GM21529 (cell line): Measurements from ENCODE around the gene COMTD1.
"Not testable (repeated sequence)": the region's sequence is repeated elsewhere in the genome, so short reads cannot be mapped to it uniquely, and the experiment has no call there.

Source experiments
- ATAC-seq: cut with Tn5 transposase; IDR thresholded peaks from one replicate; pipeline ENCODE4 v1.9.1; 2021; ENCODE audit not compliant: unreplicated experiment

The COMTD1 gene

GRCh38 chr10:75226095-75226494 is 9.7 kb downstream of the COMTD1 start:
- ATAC-seq = no peak

GRCh38 chr10:75223507-75223906 is 12.2 kb downstream of the COMTD1 start:
- no peak for ATAC-seq

GRCh38 chr10:75221492-75221891 is 14.3 kb downstream of the COMTD1 start:
- not testable (repeated sequence) for ATAC-seq

GRCh38 chr10:75220274-75220673 is 15.5 kb downstream of the COMTD1 start:
- no peak for ATAC-seq

- ATAC-seq = no peak
These were observed 23.4 kb downstream of the COMTD1 start for GRCh38 chr10:75212343-75212742.

GRCh38 chr10:75211007-75211691 is 24.6 kb downstream of the COMTD1 start:
- ATAC-seq = peak; percentile 27

GRCh38 chr10:75210282-75211006 is 25.3 kb downstream of the COMTD1 start, which contains the start of gene VDAC2:
TSS of gene VDAC2 (plus strand) at chr10:75210796. CDS start at chr10:75211159, 363 bp downstream.
- peak; percentile 86 for ATAC-seq

- ATAC-seq = peak; percentile 58
These were observed 25.9 kb downstream of the COMTD1 start for GRCh38 chr10:75209921-75210281.

GRCh38 chr10:75209086-75209920 is 26.5 kb downstream of the COMTD1 start:
- ATAC-seq = no peak

GRCh38 chr10:75208181-75208580 is 27.6 kb downstream of the COMTD1 start:
- ATAC-seq = no peak

GRCh38 chr10:75207857-75208144 is 28.0 kb downstream of the COMTD1 start:
- ATAC-seq = no peak

GRCh38 chr10:75207079-75207856 is 28.5 kb downstream of the COMTD1 start:
- no peak for ATAC-seq

GRCh38 chr10:75206638-75207037 is 29.1 kb downstream of the COMTD1 start:
- not testable (repeated sequence) for ATAC-seq

- no peak for ATAC-seq
These were observed 29.8 kb downstream of the COMTD1 start for GRCh38 chr10:75205908-75206307.

GRCh38 chr10:75203724-75204123 is 32.0 kb downstream of the COMTD1 start:
- ATAC-seq = no peak

- not testable (repeated sequence) for ATAC-seq
These were observed 32.6 kb downstream of the COMTD1 start for GRCh38 chr10:75203046-75203620.

GRCh38 chr10:75202321-75203045 is 33.3 kb downstream of the COMTD1 start:
- ATAC-seq = no peak

GRCh38 chr10:75201793-75202307 is 33.9 kb downstream of the COMTD1 start:
- no peak for ATAC-seq

GRCh38 chr10:75199949-75200348 is 35.8 kb downstream of the COMTD1 start:
- ATAC-seq = not testable (repeated sequence)

GRCh38 chr10:75197906-75198305 is 37.9 kb downstream of the COMTD1 start:
- ATAC-seq = no peak
